HG03558 (cell line): ENCODE results near the gene FAM107A.

Source experiments
- ATAC-seq: cut with Tn5 transposase; IDR thresholded peaks from one replicate; pipeline ENCODE4 v1.9.1; 2021; ENCODE audit warnings: moderate number of reproducible peaks; ENCODE audit not compliant: unreplicated experiment; ENCODE audit errors: extremely low read depth

The FAM107A gene

GRCh38 chr3:58577269-58577821, at the start of gene FAM107A:
TSS of gene FAM107A (minus strand) at chr3:58577391. CDS start at chr3:58569860, 7,531 bp downstream.
- no peak for ATAC-seq

GRCh38 chr3:58625196-58625824, 48.1 kb upstream of the FAM107A start:
- ATAC-seq = no peak

GRCh38 chr3:58624550-58624949, 47.4 kb upstream of the FAM107A start:
- ATAC-seq = no peak

- ATAC-seq = no peak
Observed at GRCh38 chr3:58623961-58624360, 46.8 kb upstream of the FAM107A start.

- no peak for ATAC-seq
Observed at GRCh38 chr3:58623478-58623877, 46.3 kb upstream of the FAM107A start.

- no peak for ATAC-seq
Observed at GRCh38 chr3:58622892-58623291, 45.7 kb upstream of the FAM107A start.

GRCh38 chr3:58622436-58622835, 45.2 kb upstream of the FAM107A start:
- no peak for ATAC-seq

GRCh38 chr3:58621086-58621830, 44.1 kb upstream of the FAM107A start:
- ATAC-seq = no peak

GRCh38 chr3:58620421-58620820, 43.2 kb upstream of the FAM107A start:
- ATAC-seq = no peak

- no peak for ATAC-seq
Observed at GRCh38 chr3:58617338-58617761, 40.2 kb upstream of the FAM107A start.

GRCh38 chr3:58613236-58614132, 36.3 kb upstream of the FAM107A start:
- no peak for ATAC-seq

- no peak for ATAC-seq
Observed at GRCh38 chr3:58612830-58613229, 35.6 kb upstream of the FAM107A start.

GRCh38 chr3:58609990-58610389, 32.8 kb upstream of the FAM107A start:
- ATAC-seq = no peak

GRCh38 chr3:58608648-58609047, 31.5 kb upstream of the FAM107A start:
- ATAC-seq = no peak

- ATAC-seq = no peak
Observed at GRCh38 chr3:58607816-58608215, 30.6 kb upstream of the FAM107A start.

GRCh38 chr3:58606693-58607092, 29.5 kb upstream of the FAM107A start:
- no peak for ATAC-seq

- ATAC-seq = no peak
Observed at GRCh38 chr3:58604031-58604430, 26.8 kb upstream of the FAM107A start.

GRCh38 chr3:58603606-58604005, 26.4 kb upstream of the FAM107A start:
- ATAC-seq = no peak

- ATAC-seq = no peak
Observed at GRCh38 chr3:58597770-58598310, 20.6 kb upstream of the FAM107A start.

GRCh38 chr3:58596834-58597518, 19.8 kb upstream of the FAM107A start:
- no peak for ATAC-seq
